Activated CD8-positive, alpha-beta memory T cell treated with anti-CD3 and anti-CD28 coated beads for 36 hours (primary cell): ENCODE data around the gene ANKS3. TPM values are rescaled to one million over a fixed set of nuclear protein-coding genes. Genes with fewer than 3 reads are reported as not detected.

Experiments used
- CTCF ChIA-PET: fragments of 350-600 bp; sonication (Branson Sonifier 250); formaldehyde crosslinking; loops from one replicate; lab custom pipeline; 2021; ENCODE audit warnings: antibody characterized with exemption; lab: Charles Lee
- POLR2A ChIA-PET: fragments of 350-600 bp; sonication (Branson Sonifier 250); formaldehyde crosslinking; loops from one replicate; lab custom pipeline; 2021; ENCODE audit warnings: antibody characterized with exemption; lab: Charles Lee
- total RNA-seq, 2 experiments: library from RNA; stranded (reverse); gene quantifications; one replicate each; pipeline ENCODE4 v1.2.3, GENCODE V29; 2021

Gene ANKS3
- total RNA-seq, 2 experiments from 2014 or later, result 16.3 to 17.3 TPM

GRCh38 chr16:4667203-4667963 is 66.7 kb downstream of the ANKS3 start:
- CTCF ChIA-PET, result interaction anchor here (0.6 kb wide), 1 partner anchor 18 kb away, joined by 5 read pairs; no protein-coding TSS in a partner anchor
- POLR2A ChIA-PET, result no interaction called here

GRCh38 chr16:4666537-4667202 is 67.4 kb downstream of the ANKS3 start:
- CTCF ChIA-PET, result no interaction called here
- POLR2A ChIA-PET, result no interaction called here

GRCh38 chr16:4664538-4665418 is 69.3 kb downstream of the ANKS3 start:
- POLR2A ChIA-PET, result interaction anchor here (0.6 to 0.8 kb wide), 3 partner anchors 11 to 22 kb away, joined by 4 to 7 read pairs (median 4); no protein-coding TSS in a partner anchor
- CTCF ChIA-PET, result interaction anchor here (0.6 to 0.9 kb wide), 2 partner anchors 33 to 343 kb away, joined by 3 read pairs; no protein-coding TSS in a partner anchor

GRCh38 chr16:4663777-4664465 is 70.2 kb downstream of the ANKS3 start:
- CTCF ChIA-PET, result interaction anchor here (0.6 to 0.9 kb wide), 2 partner anchors 32 to 342 kb away, joined by 3 read pairs; no protein-coding TSS in a partner anchor

DNA sequence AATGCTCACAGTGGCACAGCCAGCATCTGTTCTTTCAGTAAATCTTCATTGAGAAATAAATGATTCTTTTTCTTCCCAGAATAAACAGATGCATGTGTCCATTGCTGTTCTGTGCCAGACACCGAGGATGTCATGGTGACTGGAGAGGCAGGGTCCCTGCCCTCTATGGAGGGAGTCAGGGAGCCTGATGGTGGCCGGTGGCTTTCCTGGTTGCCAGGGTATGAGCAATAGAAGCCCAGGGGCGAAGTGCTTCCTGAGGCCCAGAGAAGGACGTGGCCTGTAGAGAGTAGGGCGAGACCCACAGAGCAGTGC is 70.7 kb downstream of the ANKS3 start:
- CTCF ChIA-PET, result no interaction called here
- POLR2A ChIA-PET, result no interaction called here

More at GRCh38 chr16:4663777-4664465, 70.2 kb downstream of the ANKS3 start:
- POLR2A ChIA-PET, result interaction anchor here (0.6 to 0.8 kb wide), 2 partner anchors 11 to 13 kb away, joined by 4 to 7 read pairs; no protein-coding TSS in a partner anchor

GRCh38 chr16:4661661-4662060 is 72.4 kb downstream of the ANKS3 start:
- POLR2A ChIA-PET, result no interaction called here
- CTCF ChIA-PET, result interaction anchor here (0.8 kb wide), 1 partner anchor 11 kb away, joined by 3 read pairs; no protein-coding TSS in a partner anchor

DNA sequence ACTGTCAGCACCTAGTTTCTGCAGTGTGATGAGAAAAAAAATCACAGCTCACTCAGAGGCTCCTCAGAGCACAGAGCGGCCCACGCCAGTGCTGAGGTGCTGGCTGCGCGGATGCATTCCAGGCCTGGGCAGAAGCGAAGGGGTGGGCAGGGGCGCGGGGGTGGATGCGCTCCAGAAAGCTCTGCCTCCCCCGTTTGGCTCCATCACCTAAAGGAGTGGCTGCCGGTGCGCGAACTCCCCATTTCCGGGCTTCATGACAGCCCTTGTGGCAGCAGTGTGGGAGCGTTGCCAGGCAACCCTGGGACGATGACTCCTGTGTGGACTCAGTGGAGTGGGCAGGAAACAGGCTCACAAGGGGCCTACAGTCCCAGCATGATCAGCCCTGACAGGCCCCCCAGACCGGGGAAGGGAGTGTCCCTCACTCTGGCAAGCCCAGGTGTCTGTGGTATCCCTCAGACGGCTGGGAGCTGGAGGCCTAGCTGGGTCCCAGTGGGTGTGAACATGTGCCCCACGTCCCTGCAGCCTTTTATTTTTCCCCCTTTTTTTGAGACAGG is 73.5 kb downstream of the ANKS3 start:
- POLR2A ChIA-PET, result no interaction called here
- CTCF ChIA-PET, result interaction anchor here (0.9 to 1.5 kb wide), 3 partner anchors 10 to 36 kb away, joined by 3 read pairs; partner anchors contain the start of gene MGRN1

GRCh38 chr16:4659363-4660353 is 74.4 kb downstream of the ANKS3 start:
- CTCF ChIA-PET, result interaction anchor here (0.9 to 1.5 kb wide), 3 partner anchors 9 to 35 kb away, joined by 3 read pairs; partner anchors contain the start of gene MGRN1
- POLR2A ChIA-PET, result no interaction called here

- CTCF ChIA-PET, result no interaction called here
- POLR2A ChIA-PET, result interaction anchor here (0.6 kb wide), 1 partner anchor 7 kb away, joined by 4 read pairs; no protein-coding TSS in a partner anchor
These were observed 77.1 kb downstream of the ANKS3 start for GRCh38 chr16:4656695-4657686.

DNA sequence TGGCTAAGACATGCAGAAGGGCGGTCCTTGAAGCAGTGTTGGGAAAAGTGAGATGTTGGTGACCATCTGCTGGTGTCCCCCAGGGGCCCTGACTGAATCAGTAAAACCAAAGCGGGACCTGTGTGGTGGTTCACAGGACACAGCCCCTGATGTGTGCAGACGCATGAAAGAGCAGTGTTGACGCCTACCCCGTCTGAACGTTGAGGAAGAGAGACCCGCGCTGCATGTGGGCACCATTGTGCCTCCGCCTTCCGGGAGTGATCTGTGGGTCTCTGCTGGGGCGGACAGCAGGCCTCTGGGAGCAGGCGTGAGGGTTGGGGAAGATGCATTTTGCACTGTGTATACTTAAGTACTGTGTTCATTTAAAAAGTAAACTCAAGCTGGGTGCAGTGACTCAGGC is 77.8 kb downstream of the ANKS3 start:
- POLR2A ChIA-PET, result no interaction called here
- CTCF ChIA-PET, result no interaction called here

DNA sequence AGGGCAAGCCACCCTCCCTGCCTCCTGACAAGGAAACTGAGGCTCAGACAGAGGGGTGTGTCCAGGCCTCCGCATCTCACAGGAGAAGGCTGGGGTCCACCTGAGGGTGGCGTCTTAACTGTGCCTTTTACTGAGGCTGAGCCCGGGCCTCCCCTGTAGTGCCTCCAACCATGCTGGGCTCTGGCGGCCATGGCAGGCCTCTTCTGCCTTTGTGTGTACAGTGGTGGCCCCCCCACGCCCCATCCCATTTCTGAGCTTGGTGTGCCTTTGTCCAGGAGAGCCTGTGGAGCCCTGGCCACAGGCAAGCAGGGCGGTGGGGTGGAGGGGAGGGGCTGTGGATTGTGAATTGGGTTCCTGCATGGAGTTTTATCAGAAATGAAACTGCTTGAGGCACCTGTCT is 78.3 kb downstream of the ANKS3 start:
- ChIA-PET CTCF (no interaction called here), POLR2A (no interaction called here)

DNA sequence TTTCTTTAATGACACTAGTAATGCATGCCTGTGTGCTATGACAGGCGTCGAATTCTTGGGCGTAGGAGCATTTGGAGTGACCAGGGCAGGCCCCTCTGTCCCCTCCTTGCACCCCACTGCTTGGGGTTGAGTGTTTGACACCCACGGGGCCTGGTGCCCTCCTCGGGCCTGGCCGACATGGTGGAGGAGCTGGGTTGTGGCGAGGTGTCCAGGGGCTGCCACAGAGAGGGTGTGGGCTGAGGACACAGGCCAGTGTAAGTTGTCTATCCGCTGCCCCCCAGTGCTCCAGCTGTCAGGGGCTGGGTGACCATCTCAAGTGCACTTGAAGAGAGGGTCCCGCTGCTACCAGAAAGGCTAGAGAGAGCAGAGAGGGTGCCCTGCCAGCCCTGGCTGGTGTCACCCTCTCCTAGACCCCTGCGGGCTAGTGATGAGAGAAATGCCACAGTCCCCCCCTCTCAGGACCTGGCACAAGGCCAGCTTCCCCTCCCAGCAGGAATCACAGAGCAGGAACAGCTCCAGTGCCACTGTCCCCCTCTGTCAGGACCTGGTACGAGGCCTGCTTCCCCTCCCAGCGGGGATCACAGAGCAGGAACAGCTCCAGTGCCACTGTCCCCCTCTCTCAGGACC is 79.0 kb downstream of the ANKS3 start:
- ChIA-PET POLR2A (no interaction called here), CTCF (no interaction called here)

DNA sequence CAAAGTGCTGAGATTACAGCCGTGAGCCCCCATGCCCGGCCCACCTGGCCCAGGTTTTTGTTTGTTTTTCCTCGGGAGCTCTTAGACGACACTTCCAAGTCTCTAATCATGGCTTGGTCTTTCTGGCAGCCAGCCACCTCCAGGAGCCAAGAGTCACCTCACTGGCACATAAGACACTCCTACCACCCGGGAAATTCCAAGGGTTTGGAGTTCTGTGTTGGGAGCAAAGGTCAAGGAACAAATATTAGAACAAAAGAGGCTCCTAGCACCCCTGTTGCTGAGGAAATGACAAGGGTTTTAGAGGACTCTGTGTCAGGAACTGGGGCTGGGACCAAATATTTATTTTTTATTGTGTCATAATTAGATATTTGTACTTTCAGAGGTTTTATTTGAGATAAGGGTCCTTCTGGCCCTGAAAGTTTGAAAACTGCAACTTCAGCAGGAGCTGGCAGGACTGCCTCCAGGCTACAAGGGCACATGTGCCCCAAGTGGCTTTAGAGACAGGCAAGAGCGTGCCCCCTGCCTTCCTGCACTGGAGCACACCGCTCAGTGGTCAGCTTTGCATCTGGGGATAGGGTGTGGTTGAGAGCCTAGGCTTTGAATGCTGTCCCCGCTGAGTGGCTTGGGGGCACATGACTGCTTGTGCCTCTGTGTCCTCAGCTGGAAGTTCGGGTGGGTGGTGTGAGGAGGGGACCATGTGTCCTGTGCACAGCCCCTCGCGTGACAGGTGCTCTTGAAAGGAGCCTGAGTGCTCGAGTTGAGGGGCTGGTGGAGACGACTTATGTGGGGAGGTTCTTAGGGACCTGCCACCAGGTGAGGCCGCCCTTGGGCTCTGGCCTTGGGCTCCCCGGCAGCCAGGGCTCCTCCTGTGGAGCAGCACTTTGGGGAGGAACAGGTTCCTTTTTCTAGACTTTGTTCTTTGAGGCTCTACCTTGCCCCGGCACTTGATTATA is 79.8 kb downstream of the ANKS3 start:
- ChIA-PET CTCF (no interaction called here), POLR2A (no interaction called here)

- CTCF ChIA-PET, result no interaction called here
- POLR2A ChIA-PET, result no interaction called here
These were observed 81.5 kb downstream of the ANKS3 start for GRCh38 chr16:4652561-4652960.

DNA sequence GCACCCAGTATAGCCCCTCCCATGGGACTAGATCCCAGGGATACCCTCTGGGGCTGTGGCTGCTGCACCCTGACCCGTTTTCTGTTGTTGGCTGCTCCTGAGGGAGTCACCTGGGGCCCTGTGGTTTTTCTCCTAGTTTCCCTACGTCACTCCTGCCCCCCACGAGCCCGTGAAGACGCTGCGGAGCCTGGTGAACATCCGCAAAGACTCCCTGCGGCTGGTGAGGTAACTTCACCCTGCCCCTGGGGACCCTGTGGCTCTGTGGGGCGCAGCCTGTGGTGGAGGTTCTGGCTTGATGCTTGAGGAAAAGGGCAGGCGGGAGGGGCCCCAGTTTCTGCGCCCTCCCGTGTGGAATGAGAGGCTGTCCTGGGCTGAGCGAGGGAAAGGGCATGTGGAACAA is 82.2 kb downstream of the ANKS3 start:
- CTCF ChIA-PET, result interaction anchor here (1.7 kb wide), 1 partner anchor 31 kb away, joined by 4 read pairs; no protein-coding TSS in a partner anchor

More for the DNA sequence above, 82.2 kb downstream of the ANKS3 start:
- POLR2A ChIA-PET, result no interaction called here
